AG20443 (cell line): Measurements from ENCODE around the gene ANXA2.
A peak's percentile ranks its signal among the peaks of the same experiment; 100 is the strongest.
"Not testable (repeated sequence)": the region's sequence is repeated elsewhere in the genome, so short reads cannot be mapped to it uniquely, and the experiment has no call there.

Experiments
- DNase-seq: peaks from one replicate; pipeline ENCODE4 v3.0.0; 2012; ENCODE audit warnings: low spot score, mixed read lengths

The ANXA2 gene

GRCh38 chr15:60410350-60410749 lies 12.6 kb upstream of the ANXA2 start:
- DNase-seq: not testable (repeated sequence)

DNA sequence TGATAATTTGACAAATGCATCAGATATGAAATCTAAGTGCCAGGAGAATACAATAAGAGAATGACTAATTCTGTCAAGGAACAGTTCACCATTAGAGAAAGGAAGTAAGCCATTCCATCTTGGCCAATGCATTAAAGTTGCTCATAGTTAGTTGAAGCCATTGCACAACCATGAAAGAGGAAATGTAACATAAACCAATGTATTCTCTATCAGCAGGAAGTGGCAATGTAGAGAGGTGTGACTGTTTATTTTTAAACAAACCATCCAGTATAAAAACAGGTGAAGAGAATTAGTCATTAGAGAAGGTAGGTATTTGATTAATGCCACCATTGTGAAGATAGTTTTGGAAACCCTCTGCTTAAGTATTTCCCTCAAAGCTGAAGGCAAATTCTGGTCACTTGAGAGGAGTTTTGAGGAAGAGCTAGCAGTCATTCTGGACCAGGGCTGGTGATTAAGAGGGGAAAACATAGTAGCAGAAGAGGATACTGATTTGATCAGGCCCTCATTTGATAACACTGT lies 10.7 kb upstream of the ANXA2 start:
- no peak for DNase-seq

- peak; percentile 83 for DNase-seq
These were observed 9.6 kb upstream of the ANXA2 start for GRCh38 chr15:60407415-60407805.

DNA sequence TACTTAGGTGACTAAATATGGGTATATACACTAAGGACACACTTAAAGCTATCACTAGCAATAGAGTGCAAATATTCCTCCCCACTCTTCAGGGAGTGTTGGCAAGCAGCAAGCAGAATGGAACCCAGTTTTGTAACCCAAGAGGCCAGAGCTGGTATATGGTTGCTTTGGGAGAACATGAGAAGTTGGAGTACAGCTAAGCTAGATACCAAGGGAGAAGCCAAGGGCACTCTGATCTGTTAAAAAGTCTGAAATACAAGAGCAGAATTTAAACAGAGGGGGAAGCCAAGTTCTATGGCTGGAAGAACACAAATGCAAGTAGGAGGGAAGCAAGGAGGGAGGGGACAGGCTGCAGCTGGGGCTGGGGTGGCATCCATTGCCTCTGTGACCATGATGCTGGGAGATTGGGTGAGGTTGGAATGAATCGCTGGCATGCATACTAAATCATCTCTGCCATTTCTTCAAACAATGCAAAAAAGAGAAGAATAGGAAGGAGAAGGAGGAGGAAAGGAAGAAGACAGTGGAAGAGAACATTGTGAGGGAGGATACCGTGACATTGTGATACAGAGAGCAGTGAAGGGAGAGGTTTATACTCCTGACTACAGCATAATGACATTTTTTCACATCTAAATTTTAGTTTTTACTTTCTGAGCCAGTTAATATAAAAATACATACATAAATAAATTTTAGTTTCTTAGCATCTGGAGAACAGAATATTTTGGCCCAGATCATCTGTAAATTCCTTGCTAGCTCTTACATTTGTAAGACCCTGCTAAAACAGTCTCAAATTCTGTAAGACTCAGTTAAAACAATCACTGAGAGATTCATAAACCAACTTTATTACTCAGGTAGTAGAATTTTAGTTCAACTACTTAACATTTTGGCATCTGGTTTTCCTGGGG lies 9.0 kb upstream of the ANXA2 start:
- no peak for DNase-seq

- no peak for DNase-seq
These were observed 7.6 kb upstream of the ANXA2 start for GRCh38 chr15:60405399-60405798.

GRCh38 chr15:60404351-60404750 lies 6.6 kb upstream of the ANXA2 start:
- not testable (repeated sequence) for DNase-seq

DNA sequence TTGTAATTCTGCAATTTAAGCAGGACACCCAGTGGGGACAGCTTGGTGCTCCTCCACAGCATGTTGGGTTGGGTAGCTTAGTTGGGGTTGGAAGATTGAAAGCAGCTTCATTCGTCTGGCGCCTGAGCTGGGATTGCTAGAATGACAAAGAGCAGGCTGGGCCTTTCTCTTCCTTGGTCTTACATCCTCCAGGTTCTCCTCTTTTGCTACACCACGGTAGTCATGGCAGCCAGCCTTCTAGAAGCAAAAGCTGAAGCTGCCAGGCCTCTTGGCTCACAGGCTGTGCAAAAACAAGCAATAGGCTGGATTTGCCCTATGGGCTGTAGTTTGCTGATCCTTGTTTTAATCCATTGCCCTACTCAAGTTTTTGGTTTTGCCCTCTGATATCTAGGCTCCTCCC lies 3.2 kb upstream of the ANXA2 start:
- DNase-seq: no peak

- no peak for DNase-seq
These were observed 2.1 kb upstream of the ANXA2 start for GRCh38 chr15:60399931-60400330.

- DNase-seq: no peak
These were observed 1.6 kb upstream of the ANXA2 start for GRCh38 chr15:60399246-60399915.

DNA sequence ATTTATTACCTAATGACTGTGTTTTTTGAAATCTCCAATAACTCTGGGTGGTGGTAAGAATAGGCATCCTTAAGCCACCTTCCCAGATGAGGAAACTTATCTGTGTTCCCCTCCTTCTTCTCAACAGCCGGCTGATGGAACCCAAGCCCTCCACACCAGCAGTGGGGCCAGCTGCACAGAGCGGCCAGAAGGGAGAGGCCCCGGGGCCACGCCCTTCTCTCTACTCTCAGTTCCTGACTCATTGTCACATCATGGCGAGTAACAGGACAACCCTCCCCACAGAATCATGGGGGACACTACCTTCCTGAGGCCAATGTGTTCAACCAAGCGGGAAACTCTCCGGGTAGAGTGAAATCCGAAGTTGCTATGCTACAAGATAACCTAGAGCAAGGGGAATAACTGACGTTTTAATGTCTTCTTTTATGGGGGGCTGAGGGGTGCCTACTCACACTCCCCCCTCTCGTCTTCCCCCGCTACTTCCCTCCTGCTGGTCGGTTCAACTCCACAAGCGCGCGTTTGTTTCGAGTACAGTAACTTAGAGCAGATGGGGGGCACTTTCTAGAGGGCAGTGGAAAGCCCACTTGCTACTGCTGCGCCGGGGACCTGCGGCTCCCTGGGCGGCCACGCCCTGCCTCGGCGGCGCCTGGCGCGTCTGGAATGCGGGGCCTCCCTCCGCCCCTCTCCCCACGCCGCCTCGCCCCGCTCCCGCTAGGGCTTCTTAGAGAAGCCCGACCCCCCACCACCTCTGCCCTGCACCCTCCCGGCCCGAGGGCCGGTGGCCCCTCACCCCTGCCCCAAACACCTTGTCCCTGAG lies 621 bp downstream of the ANXA2 start:
- peak; percentile 57 for DNase-seq

DNA sequence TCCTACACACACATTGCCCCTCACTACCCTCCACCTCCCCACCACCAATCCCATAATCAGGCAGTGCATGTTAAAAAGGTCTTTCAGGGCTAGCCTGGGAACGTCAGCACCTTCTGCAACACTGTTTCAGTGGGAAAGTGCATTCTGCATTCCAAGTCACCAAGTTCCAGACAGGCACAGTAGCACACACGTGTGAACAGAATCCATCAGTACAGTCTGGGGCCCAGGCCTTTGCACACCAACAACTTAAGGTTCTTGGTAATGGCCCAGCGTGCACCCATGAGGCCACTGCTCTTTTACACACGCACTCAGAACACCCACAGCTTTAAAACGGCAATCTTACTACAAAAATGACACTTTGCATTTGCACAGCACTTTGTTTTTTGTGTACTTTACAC lies 1.2 kb downstream of the ANXA2 start:
- no peak for DNase-seq

DNA sequence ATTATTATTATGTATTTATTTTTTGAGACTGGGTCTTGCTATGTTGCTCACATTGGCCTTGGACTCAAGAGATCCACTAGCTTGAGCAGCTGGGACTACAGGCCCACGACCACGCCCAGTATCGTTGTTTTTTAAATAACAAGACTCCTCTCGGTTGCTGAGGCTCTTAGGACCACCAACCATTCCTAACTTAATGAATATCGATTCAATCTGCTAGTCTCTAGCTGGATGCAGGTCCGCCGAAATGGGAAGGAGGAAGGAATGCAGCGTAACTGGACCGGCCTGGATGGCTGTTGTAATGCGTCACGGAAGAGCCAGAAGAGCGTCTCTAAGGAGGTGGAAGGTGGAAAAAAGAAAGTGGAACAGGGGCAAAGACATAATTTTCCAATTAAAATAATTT lies 1.7 kb downstream of the ANXA2 start:
- no peak for DNase-seq

- DNase-seq: no peak
These were observed 2.3 kb downstream of the ANXA2 start for GRCh38 chr15:60395276-60396011.

- DNase-seq: no peak
These were observed 3.1 kb downstream of the ANXA2 start for GRCh38 chr15:60394689-60395097.

- DNase-seq: peak; percentile 69
These were observed 4.6 kb downstream of the ANXA2 start for GRCh38 chr15:60392986-60393790.

DNA sequence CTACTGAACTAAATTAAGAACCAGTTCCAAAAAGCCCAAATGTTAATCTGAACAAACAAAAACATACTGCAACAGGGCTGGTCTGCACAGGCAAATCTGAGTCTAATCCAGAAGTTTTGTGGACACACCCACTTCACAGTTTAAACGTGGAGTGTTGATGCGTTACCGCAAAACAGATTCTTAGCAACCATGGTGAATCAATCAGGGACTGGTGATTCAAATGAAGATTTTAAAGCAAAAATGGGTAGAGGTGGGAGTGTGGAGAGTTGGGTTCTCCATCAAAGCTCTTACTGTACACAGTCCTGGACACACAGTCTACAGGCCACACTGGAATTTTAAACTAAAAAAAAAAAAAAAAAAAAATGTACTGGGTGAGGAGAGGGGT lies 5.2 kb downstream of the ANXA2 start:
- DNase-seq: peak; percentile 53

DNA sequence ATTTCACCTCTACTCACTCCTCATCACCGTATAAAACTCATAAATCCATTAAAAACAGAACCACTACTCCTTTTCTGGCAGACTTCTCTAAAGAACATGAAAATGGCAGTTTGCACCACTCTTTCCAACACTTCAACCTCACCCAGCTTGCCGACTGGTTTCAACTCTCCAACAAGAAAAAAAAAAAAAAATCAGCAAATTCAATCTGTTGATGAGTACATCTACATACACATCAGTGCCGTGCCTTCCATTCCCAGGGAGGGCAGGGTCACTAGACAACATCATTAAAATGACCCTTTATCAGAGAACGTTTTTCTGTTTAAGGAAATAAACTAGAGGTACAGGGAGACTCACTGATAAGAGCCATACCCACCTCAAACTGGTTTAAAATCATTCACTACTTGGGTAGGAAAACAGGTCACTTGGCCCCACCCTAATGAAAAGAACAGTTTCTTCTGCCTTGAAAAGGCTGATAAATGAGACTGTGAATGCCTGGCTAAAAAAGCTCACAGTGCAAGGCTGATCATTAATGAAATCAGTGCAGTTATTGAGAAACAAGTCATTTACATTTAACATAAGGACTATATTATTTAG lies 6.0 kb downstream of the ANXA2 start:
- DNase-seq: no peak

- DNase-seq: peak; percentile 74
These were observed 6.8 kb downstream of the ANXA2 start for GRCh38 chr15:60390871-60391501.

- DNase-seq: no peak
These were observed 7.6 kb downstream of the ANXA2 start for GRCh38 chr15:60390231-60390630.
